SK-N-SH treated with all-trans-retinoic acid at 6 μM for 48 hours (cell line): Measurements from ENCODE around the gene MRTFA.

Source experiments
- ARNTL ChIP-seq: fragments of 450-650 bp; formaldehyde crosslinking; IDR thresholded peaks from 2 replicates; pipeline ENCODE4 v1.5.0; 2020; ENCODE audit warnings: low read depth, mild to moderate bottlenecking, moderate library complexity, borderline replicate concordance
- CREB5 ChIP-seq: fragments of 250-450 bp; sonication (Bioruptor Pico); IDR thresholded peaks from 2 replicates; pipeline ENCODE4 v1.5.1; 2020; ENCODE audit warnings: low read depth, mild to moderate bottlenecking, moderate library complexity
- GLIS3 ChIP-seq: fragments of 250-450 bp; sonication (Bioruptor Pico); IDR thresholded peaks from 2 replicates; pipeline ENCODE4 v1.5.0; 2020; ENCODE audit warnings: mild to moderate bottlenecking, moderate library complexity
- ZFP3 ChIP-seq: fragments of 250-450 bp; sonication (Bioruptor Pico); IDR thresholded peaks from 2 replicates; pipeline ENCODE4 v1.5.0; 2020; ENCODE audit warnings: mild to moderate bottlenecking, moderate library complexity
- ZNF565 ChIP-seq: fragments of 450-650 bp; formaldehyde crosslinking; conservative IDR thresholded peaks from 2 replicates; pipeline ENCODE4 v1.5.0; 2020; ENCODE audit warnings: low read depth, mild to moderate bottlenecking, moderate library complexity
- TF ChIP-seq, protein P1 (sequence below): fragments of 250-450 bp; sonication (Bioruptor Pico); IDR thresholded peaks from 2 replicates; pipeline ENCODE4 v1.8.0; 2020; ENCODE audit warnings: mild to moderate bottlenecking, moderate library complexity, borderline replicate concordance
- TF ChIP-seq, protein P2 (sequence below): fragments of 250-450 bp; sonication (Bioruptor Pico); IDR thresholded peaks from 2 replicates; pipeline ENCODE4 v1.5.1; 2021; ENCODE audit warnings: mild to moderate bottlenecking, moderate library complexity

- TF ChIP-seq ARNTL (CRISPR knock-in tag) = no peak
- TF ChIP-seq, protein P1, sequence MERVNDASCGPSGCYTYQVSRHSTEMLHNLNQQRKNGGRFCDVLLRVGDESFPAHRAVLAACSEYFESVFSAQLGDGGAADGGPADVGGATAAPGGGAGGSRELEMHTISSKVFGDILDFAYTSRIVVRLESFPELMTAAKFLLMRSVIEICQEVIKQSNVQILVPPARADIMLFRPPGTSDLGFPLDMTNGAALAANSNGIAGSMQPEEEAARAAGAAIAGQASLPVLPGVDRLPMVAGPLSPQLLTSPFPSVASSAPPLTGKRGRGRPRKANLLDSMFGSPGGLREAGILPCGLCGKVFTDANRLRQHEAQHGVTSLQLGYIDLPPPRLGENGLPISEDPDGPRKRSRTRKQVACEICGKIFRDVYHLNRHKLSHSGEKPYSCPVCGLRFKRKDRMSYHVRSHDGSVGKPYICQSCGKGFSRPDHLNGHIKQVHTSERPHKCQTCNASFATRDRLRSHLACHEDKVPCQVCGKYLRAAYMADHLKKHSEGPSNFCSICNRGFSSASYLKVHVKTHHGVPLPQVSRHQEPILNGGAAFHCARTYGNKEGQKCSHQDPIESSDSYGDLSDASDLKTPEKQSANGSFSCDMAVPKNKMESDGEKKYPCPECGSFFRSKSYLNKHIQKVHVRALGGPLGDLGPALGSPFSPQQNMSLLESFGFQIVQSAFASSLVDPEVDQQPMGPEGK = no peak
- TF ChIP-seq GLIS3 (CRISPR knock-in tag) = no peak
- TF ChIP-seq, protein P2, sequence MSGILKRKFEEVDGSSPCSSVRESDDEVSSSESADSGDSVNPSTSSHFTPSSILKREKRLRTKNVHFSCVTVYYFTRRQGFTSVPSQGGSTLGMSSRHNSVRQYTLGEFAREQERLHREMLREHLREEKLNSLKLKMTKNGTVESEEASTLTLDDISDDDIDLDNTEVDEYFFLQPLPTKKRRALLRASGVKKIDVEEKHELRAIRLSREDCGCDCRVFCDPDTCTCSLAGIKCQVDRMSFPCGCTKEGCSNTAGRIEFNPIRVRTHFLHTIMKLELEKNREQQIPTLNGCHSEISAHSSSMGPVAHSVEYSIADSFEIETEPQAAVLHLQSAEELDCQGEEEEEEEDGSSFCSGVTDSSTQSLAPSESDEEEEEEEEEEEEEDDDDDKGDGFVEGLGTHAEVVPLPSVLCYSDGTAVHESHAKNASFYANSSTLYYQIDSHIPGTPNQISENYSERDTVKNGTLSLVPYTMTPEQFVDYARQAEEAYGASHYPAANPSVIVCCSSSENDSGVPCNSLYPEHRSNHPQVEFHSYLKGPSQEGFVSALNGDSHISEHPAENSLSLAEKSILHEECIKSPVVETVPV (CRISPR knock-in tag) = no peak
- TF ChIP-seq CREB5 = no peak
- no peak for TF ChIP-seq ZFP3
- no peak for TF ChIP-seq ZNF565
These were observed 54.5 kb downstream of the MRTFA start for GRCh38 chr22:40582063-40582462.
